Measurements from ENCODE around the gene CYBA. TPM values are rescaled to one million over a fixed set of nuclear protein-coding genes. Genes with fewer than 3 reads are reported as not detected.

Gene CYBA
- total and polyA plus RNA-seq, 2 of the 13 experiments (the other 11 are each of a cell fraction or from before 2014, with no cell fraction given): 196 to 250 TPM

DNA sequence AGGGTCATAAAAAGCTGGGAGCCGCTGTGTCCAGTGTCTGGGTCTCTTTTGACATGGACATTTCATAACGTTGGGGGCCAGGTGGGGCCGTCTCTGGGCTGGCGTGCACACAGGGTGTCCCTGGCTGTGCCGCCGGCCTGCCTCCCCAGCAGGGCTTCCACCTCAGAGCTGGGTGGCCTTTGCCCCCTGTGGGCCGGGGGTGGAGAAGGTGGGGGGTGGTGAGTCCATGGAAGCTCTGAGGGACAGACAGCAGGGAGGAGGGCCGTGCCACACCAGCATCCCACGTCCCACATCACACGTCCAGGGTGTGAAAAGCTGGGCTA, 36.4 kb upstream of the CYBA start (continued):
- no peak for TF ChIP-seq ZKSCAN5 (CRISPR knock-in tag; IDR thresholded peaks at IDR 0.05)
- TF ChIP-seq, protein P1, sequence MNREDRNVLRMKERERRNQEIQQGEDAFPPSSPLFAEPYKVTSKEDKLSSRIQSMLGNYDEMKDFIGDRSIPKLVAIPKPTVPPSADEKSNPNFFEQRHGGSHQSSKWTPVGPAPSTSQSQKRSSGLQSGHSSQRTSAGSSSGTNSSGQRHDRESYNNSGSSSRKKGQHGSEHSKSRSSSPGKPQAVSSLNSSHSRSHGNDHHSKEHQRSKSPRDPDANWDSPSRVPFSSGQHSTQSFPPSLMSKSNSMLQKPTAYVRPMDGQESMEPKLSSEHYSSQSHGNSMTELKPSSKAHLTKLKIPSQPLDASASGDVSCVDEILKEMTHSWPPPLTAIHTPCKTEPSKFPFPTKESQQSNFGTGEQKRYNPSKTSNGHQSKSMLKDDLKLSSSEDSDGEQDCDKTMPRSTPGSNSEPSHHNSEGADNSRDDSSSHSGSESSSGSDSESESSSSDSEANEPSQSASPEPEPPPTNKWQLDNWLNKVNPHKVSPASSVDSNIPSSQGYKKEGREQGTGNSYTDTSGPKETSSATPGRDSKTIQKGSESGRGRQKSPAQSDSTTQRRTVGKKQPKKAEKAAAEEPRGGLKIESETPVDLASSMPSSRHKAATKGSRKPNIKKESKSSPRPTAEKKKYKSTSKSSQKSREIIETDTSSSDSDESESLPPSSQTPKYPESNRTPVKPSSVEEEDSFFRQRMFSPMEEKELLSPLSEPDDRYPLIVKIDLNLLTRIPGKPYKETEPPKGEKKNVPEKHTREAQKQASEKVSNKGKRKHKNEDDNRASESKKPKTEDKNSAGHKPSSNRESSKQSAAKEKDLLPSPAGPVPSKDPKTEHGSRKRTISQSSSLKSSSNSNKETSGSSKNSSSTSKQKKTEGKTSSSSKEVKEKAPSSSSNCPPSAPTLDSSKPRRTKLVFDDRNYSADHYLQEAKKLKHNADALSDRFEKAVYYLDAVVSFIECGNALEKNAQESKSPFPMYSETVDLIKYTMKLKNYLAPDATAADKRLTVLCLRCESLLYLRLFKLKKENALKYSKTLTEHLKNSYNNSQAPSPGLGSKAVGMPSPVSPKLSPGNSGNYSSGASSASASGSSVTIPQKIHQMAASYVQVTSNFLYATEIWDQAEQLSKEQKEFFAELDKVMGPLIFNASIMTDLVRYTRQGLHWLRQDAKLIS (CRISPR knock-in tag; IDR thresholded peaks at IDR 0.05): no peak
- TF ChIP-seq U2AF2 (IDR thresholded peaks at IDR 0.05; ENCODE audit: low read depth, low read length): no peak
- no peak for TF ChIP-seq TCF12 (IDR thresholded peaks at IDR 0.05)
- 0 out of 2 replicates have a peak, but pooled peaks have one; percentile 13 for TF ChIP-seq TCF12 (CRISPR knock-in tag; IDR thresholded peaks at IDR 0.05)
- TF ChIP-seq HDAC6 (IDR thresholded peaks at IDR 0.05; ENCODE audit: low read depth, low read length): no peak
- TF ChIP-seq ZNF792 (CRISPR knock-in tag; IDR thresholded peaks at IDR 0.05): no peak
- no peak for TF ChIP-seq ARID2 (CRISPR knock-in tag; IDR thresholded peaks at IDR 0.05; ENCODE audit: borderline replicate concordance)
- TF ChIP-seq, protein P2, sequence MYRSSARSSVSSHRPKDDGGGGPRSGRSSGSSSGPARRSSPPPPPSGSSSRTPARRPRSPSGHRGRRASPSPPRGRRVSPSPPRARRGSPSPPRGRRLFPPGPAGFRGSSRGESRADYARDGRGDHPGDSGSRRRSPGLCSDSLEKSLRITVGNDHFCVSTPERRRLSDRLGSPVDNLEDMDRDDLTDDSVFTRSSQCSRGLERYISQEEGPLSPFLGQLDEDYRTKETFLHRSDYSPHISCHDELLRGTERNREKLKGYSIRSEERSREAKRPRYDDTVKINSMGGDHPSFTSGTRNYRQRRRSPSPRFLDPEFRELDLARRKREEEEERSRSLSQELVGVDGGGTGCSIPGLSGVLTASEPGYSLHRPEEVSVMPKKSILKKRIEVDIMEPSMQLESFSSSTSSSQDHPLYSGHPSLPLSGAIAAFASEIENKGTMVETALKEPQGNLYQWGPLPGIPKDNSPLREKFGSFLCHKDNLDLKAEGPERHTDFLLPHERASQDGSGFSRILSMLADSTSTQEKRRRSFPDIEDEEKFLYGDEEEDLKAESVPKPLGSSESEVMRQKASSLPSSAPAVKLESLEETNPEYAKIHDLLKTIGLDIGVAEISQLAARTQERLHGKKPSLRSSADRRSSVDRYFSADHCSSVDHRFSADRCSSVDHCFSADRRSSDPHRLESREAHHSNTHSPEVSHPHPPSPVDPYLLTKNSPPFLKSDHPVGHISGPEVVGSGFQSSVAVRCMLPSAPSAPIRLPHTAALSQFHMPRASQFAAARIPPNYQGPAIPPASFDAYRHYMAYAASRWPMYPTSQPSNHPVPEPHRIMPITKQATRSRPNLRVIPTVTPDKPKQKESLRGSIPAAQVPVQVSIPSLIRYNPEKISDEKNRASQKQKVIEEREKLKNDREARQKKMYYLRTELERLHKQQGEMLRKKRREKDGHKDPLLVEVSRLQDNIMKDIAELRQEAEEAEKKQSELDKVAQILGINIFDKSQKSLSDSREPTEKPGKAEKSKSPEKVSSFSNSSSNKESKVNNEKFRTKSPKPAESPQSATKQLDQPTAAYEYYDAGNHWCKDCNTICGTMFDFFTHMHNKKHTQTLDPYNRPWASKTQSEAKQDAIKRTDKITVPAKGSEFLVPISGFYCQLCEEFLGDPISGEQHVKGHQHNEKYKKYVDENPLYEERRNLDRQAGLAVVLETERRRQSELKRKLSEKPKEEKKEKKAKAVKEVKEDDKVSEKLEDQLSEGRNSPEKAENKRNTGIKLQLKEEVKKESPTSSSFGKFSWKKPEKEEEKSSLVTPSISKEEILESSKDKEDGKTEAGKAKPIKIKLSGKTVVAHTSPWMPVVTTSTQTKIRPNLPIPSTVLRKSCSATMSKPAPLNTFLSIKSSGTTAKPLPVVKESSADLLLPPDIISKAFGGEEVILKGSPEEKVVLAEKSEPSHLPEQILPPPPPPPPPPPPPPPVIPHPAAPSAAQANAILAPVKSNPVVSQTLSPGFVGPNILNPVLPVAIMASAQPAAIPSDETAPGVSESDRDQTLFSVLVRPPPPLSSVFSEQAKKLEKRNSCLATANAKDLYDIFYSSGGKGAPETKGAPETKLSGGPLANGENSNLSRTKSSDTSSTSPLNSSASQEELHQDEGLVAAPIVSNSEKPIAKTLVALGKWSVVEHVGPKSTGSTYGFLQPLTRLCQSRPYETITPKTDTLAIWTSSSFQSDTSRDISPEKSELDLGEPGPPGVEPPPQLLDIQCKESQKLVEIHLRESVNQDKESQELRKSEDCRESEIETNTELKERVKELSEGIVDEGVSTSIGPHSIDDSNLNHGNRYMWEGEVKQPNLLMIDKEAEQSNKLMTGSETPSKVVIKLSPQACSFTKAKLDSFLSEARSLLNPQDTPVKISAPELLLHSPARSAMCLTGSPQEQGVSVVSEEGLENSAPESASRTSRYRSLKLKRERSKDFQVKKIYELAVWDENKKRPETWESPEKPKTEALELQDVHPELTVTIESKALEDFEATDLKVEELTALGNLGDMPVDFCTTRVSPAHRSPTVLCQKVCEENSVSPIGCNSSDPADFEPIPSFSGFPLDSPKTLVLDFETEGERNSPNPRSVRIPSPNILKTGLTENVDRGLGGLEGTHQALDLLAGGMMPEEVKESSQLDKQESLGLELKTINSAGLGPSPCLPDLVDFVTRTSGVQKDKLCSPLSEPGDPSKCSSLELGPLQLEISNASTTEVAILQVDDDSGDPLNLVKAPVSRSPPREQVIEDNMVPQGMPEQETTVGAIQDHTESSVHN (CRISPR knock-in tag; IDR thresholded peaks at IDR 0.05): no peak
- TF ChIP-seq ZNF598 (CRISPR knock-in tag; IDR thresholded peaks at IDR 0.05; ENCODE audit: borderline replicate concordance): no peak
- TF ChIP-seq, protein P3, sequence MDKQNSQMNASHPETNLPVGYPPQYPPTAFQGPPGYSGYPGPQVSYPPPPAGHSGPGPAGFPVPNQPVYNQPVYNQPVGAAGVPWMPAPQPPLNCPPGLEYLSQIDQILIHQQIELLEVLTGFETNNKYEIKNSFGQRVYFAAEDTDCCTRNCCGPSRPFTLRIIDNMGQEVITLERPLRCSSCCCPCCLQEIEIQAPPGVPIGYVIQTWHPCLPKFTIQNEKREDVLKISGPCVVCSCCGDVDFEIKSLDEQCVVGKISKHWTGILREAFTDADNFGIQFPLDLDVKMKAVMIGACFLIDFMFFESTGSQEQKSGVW (CRISPR knock-in tag; IDR thresholded peaks at IDR 0.05; ENCODE audit: borderline replicate concordance): no peak
- TF ChIP-seq, protein P4, sequence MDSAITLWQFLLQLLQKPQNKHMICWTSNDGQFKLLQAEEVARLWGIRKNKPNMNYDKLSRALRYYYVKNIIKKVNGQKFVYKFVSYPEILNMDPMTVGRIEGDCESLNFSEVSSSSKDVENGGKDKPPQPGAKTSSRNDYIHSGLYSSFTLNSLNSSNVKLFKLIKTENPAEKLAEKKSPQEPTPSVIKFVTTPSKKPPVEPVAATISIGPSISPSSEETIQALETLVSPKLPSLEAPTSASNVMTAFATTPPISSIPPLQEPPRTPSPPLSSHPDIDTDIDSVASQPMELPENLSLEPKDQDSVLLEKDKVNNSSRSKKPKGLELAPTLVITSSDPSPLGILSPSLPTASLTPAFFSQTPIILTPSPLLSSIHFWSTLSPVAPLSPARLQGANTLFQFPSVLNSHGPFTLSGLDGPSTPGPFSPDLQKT (CRISPR knock-in tag; IDR thresholded peaks at IDR 0.05; ENCODE audit: borderline replicate concordance): no peak
- TF ChIP-seq, protein P5, sequence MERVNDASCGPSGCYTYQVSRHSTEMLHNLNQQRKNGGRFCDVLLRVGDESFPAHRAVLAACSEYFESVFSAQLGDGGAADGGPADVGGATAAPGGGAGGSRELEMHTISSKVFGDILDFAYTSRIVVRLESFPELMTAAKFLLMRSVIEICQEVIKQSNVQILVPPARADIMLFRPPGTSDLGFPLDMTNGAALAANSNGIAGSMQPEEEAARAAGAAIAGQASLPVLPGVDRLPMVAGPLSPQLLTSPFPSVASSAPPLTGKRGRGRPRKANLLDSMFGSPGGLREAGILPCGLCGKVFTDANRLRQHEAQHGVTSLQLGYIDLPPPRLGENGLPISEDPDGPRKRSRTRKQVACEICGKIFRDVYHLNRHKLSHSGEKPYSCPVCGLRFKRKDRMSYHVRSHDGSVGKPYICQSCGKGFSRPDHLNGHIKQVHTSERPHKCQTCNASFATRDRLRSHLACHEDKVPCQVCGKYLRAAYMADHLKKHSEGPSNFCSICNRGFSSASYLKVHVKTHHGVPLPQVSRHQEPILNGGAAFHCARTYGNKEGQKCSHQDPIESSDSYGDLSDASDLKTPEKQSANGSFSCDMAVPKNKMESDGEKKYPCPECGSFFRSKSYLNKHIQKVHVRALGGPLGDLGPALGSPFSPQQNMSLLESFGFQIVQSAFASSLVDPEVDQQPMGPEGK (CRISPR knock-in tag; IDR thresholded peaks at IDR 0.05): peak; percentile 93
